Left lobe of liver (tissue), 2 donors: ENCODE measurements around the gene TTC36. TPM values are rescaled to one million over a fixed set of nuclear protein-coding genes. Genes with fewer than 3 reads are reported as not detected.
A peak's percentile ranks its signal among the peaks of the same experiment; 100 is the strongest.
"Not testable (repeated sequence)": the region's sequence is repeated elsewhere in the genome, so short reads cannot be mapped to it uniquely, and the experiment has no call there.

ENCODE experiments used
- ATAC-seq: fragments of 200-7000 bp; cut with Tn5 transposase; one replicate; pipeline ENCODE4 v1.9.1; 2020; ENCODE audit warnings: mild to moderate bottlenecking, moderate library complexity
- DNase-seq: peaks from one replicate; pipeline ENCODE4 v3.0.0-alpha.2; 2020; ENCODE audit warnings: low spot score
- total RNA-seq: library from RNA; stranded (reverse); gene quantifications from one replicate; pipeline ENCODE4 v1.2.1, GENCODE V29; 2021
- donor health status: DM: no; HTN: no; CAD: no; lungs with moderate emphysema.
- donor health status: DM: no; HTN: yes; CAD: no.

The TTC36 gene
- total RNA-seq, 1 donor from 2014 or later = 116 TPM

GRCh38 chr11:118531597-118532084, 4.4 kb downstream of the TTC36 start:
- peak; percentile 4 for ATAC-seq
- no peak for DNase-seq

GRCh38 chr11:118532091-118532490, 4.8 kb downstream of the TTC36 start:
- DNase-seq = no peak
- ATAC-seq = no peak

DNA sequence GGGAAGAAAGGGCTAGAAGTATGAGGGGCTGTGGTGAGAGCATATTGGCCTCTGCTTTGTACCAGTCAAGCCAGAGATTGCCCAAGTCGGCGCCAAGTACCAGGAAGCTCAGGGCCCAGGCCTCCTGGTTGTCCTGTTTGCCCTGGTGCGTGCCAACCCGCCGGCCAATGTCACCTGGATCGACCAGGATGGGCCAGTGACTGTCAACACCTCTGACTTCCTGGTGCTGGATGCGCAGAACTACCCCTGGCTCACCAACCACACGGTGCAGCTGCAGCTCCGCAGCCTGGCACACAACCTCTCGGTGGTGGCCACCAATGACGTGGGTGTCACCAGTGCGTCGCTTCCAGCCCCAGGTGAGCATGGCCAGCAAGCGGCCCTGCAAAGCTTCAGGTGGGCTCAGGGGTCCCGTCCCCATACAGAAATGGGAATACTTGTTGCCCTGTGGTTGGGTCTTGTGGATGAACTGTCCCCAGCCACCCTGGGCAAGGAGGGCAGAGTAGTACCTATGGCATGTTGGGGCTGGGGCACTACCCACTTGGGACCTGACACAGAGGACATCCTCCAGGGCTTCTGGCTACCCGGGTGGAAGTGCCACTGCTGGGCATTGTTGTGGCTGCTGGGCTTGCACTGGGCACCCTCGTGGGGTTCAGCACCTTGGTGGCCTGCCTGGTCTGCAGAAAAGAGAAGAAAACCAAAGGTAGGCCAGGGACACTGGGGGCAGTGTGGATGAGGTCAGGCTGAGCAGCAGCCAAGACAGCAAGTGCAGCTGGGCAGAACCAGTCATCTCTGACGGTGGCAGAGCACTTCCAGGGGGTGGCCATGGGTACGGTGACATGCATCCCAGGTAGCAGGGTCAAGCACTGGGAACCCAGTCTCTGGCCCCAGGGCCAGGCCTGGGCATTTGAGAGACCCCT, 5.8 kb downstream of the TTC36 start:
- DNase-seq (peak; percentile 89), ATAC-seq (peak; percentile 63)

- ATAC-seq (peak; percentile 27), DNase-seq (peak; percentile 67)
Observed at GRCh38 chr11:118533769-118534729, 6.8 kb downstream of the TTC36 start.

GRCh38 chr11:118535261-118535660, 8.0 kb downstream of the TTC36 start:
- no peak for ATAC-seq
- no peak for DNase-seq

- ATAC-seq (no peak), DNase-seq (no peak)
Observed at GRCh38 chr11:118536726-118537125, 9.5 kb downstream of the TTC36 start.

GRCh38 chr11:118537409-118537980, 10.2 kb downstream of the TTC36 start:
- DNase-seq (no peak), ATAC-seq (no peak)

GRCh38 chr11:118544010-118544646, 16.9 kb downstream of the TTC36 start:
- DNase-seq (peak; percentile 62), ATAC-seq (peak; percentile 87)

- DNase-seq = peak; percentile 86
- ATAC-seq = peak; percentile 93
Observed at GRCh38 chr11:118544647-118545010, 17.4 kb downstream of the TTC36 start.

DNA sequence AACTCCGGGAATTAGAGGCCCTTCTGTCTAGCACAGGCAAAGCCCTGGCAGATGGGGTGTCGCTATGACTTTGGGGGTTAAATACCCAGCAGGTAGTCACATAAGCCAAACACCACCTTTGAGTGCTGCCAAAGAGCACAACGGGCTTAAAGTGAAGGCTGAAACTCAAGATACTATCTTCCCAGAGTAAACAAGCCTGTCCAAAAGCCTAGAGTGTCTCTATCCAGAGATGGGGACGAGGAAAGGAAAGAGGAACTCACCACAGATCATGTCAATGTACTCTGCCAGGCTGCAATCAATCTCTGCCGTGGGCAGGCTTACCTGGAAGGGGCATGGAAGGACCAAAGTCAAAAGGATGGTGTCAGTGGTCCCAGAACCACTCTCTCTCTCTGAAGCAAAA, 18.3 kb downstream of the TTC36 start:
- peak; percentile 28 for ATAC-seq

DNA sequence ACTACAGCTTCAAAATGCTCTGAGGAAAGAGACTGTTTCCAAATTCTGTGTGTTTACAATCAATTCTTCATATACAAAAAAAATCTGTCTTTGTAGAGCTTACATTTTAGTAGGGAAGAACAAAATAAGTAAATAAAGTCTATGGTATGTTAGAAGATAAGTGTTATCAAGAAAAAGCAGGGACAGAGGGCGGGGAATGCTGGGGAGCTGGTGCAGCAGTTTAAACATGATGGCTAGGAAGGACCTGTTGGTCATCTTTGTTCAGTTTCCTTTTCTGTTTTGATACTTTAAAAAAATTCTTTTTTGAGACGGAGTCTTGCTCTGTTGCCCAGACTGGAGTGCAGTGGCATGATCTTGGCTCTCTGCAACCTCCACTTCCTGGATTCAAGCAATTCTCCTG, 19.9 kb downstream of the TTC36 start:
- DNase-seq (no peak), ATAC-seq (no peak)

More for the DNA sequence above, 18.3 kb downstream of the TTC36 start:
- DNase-seq = no peak

DNA sequence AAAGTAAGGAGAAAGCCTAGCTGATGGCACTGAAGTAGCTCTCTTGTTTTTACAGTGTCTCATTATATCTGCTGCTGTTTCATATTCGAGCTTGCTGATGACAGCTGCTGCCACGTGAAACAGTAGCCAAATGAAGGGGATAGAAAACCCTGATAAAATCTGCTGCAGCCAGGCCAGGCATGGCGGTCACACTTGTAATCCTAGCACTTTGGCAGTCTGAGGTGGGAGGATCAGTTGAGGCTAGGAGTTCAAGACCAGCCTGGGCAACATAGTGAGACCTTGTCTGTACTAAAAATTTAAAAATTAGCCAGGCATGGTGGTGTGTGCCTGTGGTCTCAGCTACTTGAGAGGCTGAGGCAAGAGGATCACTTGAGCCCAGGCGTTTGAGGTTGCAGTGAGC, 25.1 kb downstream of the TTC36 start:
- ATAC-seq (no peak), DNase-seq (peak; percentile 4)

DNA sequence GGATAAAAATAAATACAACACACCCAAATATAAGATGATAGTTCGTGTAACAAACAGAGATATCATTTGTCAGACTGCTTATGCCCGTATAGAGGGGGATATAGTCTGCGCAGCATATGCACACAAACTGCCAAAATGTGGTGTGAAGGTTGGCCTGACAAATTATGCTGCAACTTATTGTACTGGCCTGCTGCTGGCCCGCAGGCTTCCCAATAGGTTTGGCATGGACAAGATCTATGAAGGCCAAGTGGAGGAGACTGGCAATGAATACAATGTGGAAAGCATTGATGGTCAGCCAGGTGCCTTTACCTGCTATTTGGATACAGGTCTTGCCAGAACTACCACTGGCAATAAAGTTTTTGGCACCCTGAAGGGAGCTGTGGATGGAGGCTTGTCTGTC, 33.5 kb downstream of the TTC36 start:
- ATAC-seq (no peak), DNase-seq (no peak)

DNA sequence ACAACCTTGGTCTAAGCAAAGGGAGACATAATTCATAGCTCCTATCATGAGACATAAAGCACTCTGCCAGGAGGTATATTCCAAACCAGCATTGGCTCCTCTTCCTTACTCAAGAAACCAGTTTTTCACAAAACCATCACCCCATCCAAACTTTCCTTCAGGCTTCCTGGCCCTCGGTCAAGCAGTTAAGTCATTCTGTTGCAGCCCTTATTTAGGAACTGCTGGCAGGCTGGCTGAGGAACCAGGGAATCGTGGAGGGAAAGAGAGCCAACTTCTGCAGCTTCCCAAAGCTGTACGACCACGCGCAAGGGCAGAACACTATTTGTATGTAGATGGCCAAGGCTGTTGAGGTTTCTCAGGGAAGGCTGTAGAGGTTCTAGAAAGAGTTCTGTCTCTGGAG, 37.8 kb downstream of the TTC36 start:
- DNase-seq (no peak), ATAC-seq (no peak)

- no peak for ATAC-seq
- no peak for DNase-seq
Observed at GRCh38 chr11:118569670-118570069, 42.4 kb downstream of the TTC36 start.

DNA sequence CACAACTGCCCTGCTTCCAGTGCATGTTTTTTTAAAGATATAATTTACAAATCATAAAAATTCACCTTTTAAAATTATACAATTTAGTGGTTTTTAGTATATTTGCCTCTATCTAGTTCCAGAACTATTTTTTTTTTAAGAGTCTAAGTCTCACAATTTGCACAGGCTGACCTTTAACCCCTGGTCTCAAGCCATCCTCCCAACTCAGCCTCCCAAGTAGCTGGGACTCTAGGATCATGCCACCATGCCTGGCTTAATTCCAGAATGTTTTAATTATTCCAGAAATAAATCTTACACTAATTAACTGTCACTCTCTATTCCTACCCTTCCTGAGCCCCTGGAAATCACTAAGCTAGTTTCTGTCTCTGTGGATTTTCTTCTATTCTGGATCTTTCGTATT, 43.5 kb downstream of the TTC36 start:
- ATAC-seq (no peak), DNase-seq (no peak)

DNA sequence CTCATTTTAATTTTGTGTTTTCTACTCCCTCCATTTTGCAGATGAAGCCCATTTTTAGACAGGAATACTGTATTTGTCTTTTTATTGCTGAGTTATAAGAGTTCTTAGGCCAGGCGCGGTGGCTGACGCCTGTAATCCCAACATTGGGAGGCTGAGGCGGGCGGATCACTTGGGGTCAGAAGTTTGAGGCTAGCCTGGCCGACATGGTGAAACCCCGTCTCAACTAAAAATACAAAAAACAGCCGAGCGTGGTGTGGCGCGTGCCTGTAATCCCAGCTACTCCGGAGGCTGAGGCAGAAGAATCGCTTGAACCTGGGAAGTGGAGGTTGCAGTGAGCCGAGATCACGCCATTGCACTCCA, 44.4 kb downstream of the TTC36 start:
- ATAC-seq, DNase-seq: not testable (repeated sequence)

DNA sequence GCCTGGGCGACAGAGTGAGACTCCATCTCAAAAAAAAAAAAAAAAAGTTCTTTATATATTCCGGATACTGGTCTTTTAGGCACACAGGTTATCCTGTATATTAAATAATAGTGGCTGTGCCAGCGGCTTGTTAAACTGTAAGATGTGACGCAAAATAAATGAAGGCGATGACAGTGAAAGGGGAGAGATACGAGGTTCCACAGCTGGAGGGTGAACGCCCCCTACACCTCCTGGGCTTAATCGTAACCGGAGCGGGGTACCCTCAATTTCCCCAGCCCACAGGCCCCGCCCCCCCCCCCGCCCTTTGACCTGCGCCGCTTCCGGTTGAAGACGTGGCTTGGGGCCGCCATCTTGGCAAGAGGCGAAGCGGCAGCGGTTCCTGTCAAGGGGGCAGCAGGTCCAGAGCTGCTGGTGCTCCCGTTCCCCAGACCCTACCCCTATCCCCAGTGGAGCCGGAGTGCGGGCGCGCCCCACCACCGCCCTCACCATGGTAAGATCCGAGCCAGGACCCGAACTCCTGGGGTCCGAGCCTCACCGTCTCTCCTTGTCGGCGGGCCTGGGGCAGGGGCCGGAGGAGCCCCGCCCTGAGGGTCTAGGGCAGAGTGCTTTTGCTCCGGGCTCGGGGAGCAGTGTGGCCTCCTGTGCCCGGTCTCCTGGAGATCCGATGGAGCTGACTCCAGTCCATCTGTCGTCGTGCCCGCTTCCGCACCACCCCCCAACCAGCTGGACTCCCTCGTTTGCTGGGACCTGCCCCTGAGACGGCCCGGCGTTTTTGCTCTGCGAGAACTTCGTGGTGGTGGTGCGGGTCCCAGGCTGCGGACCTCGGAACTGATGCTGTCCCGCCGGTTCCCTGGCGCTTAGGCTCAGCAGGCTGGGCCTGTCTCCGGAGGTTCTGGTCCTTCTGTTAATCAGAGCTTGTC, 45.0 kb downstream of the TTC36 start, which contains the start of gene ARCN1:
TSS of gene ARCN1 (plus strand) at position 349 of the 920 bp plus-strand sequence. CDS start at position 488, 139 bp downstream.
- ATAC-seq (peak; percentile 90), DNase-seq (peak; percentile 79)

DNA sequence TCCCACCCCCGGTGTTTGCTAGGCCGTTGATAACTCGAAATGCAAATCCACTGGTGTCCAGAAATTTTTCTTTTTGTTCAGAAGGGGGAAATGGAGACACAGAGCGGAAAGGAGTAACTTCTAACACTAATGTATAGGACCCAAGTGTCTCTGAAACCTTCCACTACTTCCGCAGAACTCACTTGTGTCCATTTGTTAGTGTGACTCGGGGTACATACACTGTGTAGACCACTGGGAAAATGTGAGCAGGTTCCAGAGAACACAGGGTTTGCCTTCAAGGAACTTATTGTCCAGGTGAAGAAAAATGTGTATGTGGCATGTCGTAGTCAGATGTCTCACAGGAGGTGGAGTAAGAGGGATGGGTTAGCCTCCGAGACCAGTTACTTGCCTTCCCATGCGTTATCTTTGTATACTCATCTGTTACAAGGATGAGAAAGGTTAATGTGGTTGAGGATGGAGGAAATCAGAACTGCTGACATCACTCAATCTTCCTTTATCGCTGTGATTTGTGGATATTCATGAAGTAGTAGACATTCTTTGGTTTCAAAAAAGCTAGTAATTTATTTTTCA, 45.8 kb downstream of the TTC36 start:
- peak; percentile 28 for ATAC-seq
- DNase-seq = no peak
